ENCODE data around the gene IFIT1. TPM values are rescaled to one million over a fixed set of nuclear protein-coding genes. Genes with fewer than 3 reads are reported as not detected.

IFIT1 gene
- total and polyA plus RNA-seq, 4 donors, result 13.2 to 17.9 (median 15.6) TPM

- Histone ChIP-seq H3K4me1 (ENCODE audit: control insufficient read depth in 1 of 2, insufficient read depth in 2 of 2, low read length in 2 of 2) (peaks cover 0 to 2% of the 10 kb centered on the region in 2 donors), H3K36me3 (ENCODE audit: control insufficient read depth in 1 of 2, insufficient read depth in 2 of 2, low read length in 1 of 2) (no peaks in the 10 kb centered on the region), H3K4me3 (ENCODE audit: low read length in 2 of 2) (no peak overlapping the region), H3K9me3 (ENCODE audit: control insufficient read depth, low read length) (no peaks in the 10 kb centered on the region), H3K27ac (ENCODE audit: low read depth in 1 of 2, low read length in 2 of 2) (no peak overlapping the region), H3K27me3 (ENCODE audit: control insufficient read depth in 1 of 2, insufficient read depth in 2 of 2, low read length in 1 of 2) (no peaks in the 10 kb centered on the region)
- DNase-seq (no peak), ATAC-seq (ENCODE audit: low FRiP score) (no peak)
- intact Hi-C loops (cut with DNase I), result no loop called here
Observed at GRCh38 chr10:89360157-89360556, 32.3 kb upstream of the IFIT1 start.

GRCh38 chr10:89362929-89363328 is 29.5 kb upstream of the IFIT1 start:
- Histone ChIP-seq H3K9me3 (ENCODE audit: control insufficient read depth, low read length) (no peaks in the 10 kb centered on the region), H3K4me3 (ENCODE audit: low read length in 2 of 2) (no peak overlapping the region), H3K36me3 (ENCODE audit: control insufficient read depth in 1 of 2, insufficient read depth in 2 of 2, low read length in 1 of 2) (no peaks in the 10 kb centered on the region), H3K27me3 (ENCODE audit: control insufficient read depth in 1 of 2, insufficient read depth in 2 of 2, low read length in 1 of 2) (no peaks in the 10 kb centered on the region), H3K27ac (ENCODE audit: low read depth in 1 of 2, low read length in 2 of 2) (no peak overlapping the region), H3K4me1 (ENCODE audit: control insufficient read depth in 1 of 2, insufficient read depth in 2 of 2, low read length in 2 of 2) (peaks cover 2 to 3% of the 10 kb centered on the region in 2 donors)
- intact Hi-C loops (cut with DNase I), result no loop called here
- ATAC-seq (ENCODE audit: low FRiP score) (no peak), DNase-seq (no peak)

- no peak for DNase-seq
Observed at GRCh38 chr10:89363729-89364442, 28.5 kb upstream of the IFIT1 start.

GRCh38 chr10:89364531-89364930 is 27.9 kb upstream of the IFIT1 start:
- Histone ChIP-seq H3K9me3 (ENCODE audit: control insufficient read depth, low read length) (no peaks in the 10 kb centered on the region), H3K4me3 (ENCODE audit: low read length in 2 of 2) (no peak overlapping the region), H3K27me3 (ENCODE audit: control insufficient read depth in 1 of 2, insufficient read depth in 2 of 2, low read length in 1 of 2) (no peaks in the 10 kb centered on the region), H3K27ac (ENCODE audit: low read depth in 1 of 2, low read length in 2 of 2) (no peak overlapping the region), H3K36me3 (ENCODE audit: control insufficient read depth in 1 of 2, insufficient read depth in 2 of 2, low read length in 1 of 2) (no peaks in the 10 kb centered on the region), H3K4me1 (ENCODE audit: control insufficient read depth in 1 of 2, insufficient read depth in 2 of 2, low read length in 2 of 2) (peaks cover 2 to 6% of the 10 kb centered on the region in 2 donors)
- intact Hi-C loops (cut with DNase I), result no loop called here
- DNase-seq (no peak), ATAC-seq (ENCODE audit: low FRiP score) (no peak)
- 94 to 95% methylated on average over 1 of the region's 1 CpG for WGBS, 2 donors

More at GRCh38 chr10:89363729-89364442, 28.5 kb upstream of the IFIT1 start:
- ATAC-seq (ENCODE audit: low FRiP score), result no peak
- Histone ChIP-seq H3K27me3 (ENCODE audit: control insufficient read depth in 1 of 2, insufficient read depth in 2 of 2, low read length in 1 of 2) (no peaks in the 10 kb centered on the region), H3K4me3 (ENCODE audit: low read length in 2 of 2) (no peak overlapping the region), H3K4me1 (ENCODE audit: control insufficient read depth in 1 of 2, insufficient read depth in 2 of 2, low read length in 2 of 2) (peaks cover 2 to 6% of the 10 kb centered on the region in 2 donors), H3K9me3 (ENCODE audit: control insufficient read depth, low read length) (no peaks in the 10 kb centered on the region), H3K27ac (ENCODE audit: low read depth in 1 of 2, low read length in 2 of 2) (no peak overlapping the region), H3K36me3 (ENCODE audit: control insufficient read depth in 1 of 2, insufficient read depth in 2 of 2, low read length in 1 of 2) (no peaks in the 10 kb centered on the region)
- intact Hi-C loops (cut with DNase I), result no loop called here
- WGBS, 2 donors, result 50 to 63% methylated on average over 4 to 6 of the region's 6 CpGs

GRCh38 chr10:89367529-89367928 is 24.9 kb upstream of the IFIT1 start:
- ATAC-seq (ENCODE audit: low FRiP score), result peak; percentile 52
- Histone ChIP-seq H3K36me3 (ENCODE audit: control insufficient read depth in 1 of 2, insufficient read depth in 2 of 2, low read length in 1 of 2) (no peaks in the 10 kb centered on the region), H3K4me3 (ENCODE audit: low read length in 2 of 2) (no peak overlapping the region), H3K27ac (ENCODE audit: low read depth in 1 of 2, low read length in 2 of 2) (peak overlapping the region in 1 of 2 donors; percentile 57), H3K9me3 (ENCODE audit: control insufficient read depth, low read length) (no peaks in the 10 kb centered on the region), H3K4me1 (ENCODE audit: control insufficient read depth in 1 of 2, insufficient read depth in 2 of 2, low read length in 2 of 2) (peaks cover 2 to 6% of the 10 kb centered on the region in 2 donors), H3K27me3 (ENCODE audit: control insufficient read depth in 1 of 2, insufficient read depth in 2 of 2, low read length in 1 of 2) (no peaks in the 10 kb centered on the region)
- DNase-seq, result no peak
- 13% methylated on average over 4 of the region's 4 CpGs for WGBS, 2 donors
- intact Hi-C loops (cut with DNase I), result no loop called here

- H3K27ac ChIP-seq (ENCODE audit: low read depth in 1 of 2, low read length in 2 of 2), result peak overlapping the region in 1 of 2 donors; percentile 57
- peaks cover 2 to 6% of the 10 kb centered on the region in 2 donors for H3K4me1 ChIP-seq (ENCODE audit: control insufficient read depth in 1 of 2, insufficient read depth in 2 of 2, low read length in 2 of 2)
- no peak overlapping the region for H3K4me3 ChIP-seq (ENCODE audit: low read length in 2 of 2)
- H3K27me3 ChIP-seq (ENCODE audit: control insufficient read depth in 1 of 2, insufficient read depth in 2 of 2, low read length in 1 of 2), result no peaks in the 10 kb centered on the region
- WGBS, 2 donors, result 50 to 70% methylated on average over 1 of the region's 1 CpG
- no peaks in the 10 kb centered on the region for H3K36me3 ChIP-seq (ENCODE audit: control insufficient read depth in 1 of 2, insufficient read depth in 2 of 2, low read length in 1 of 2)
- DNase-seq, result no peak
- H3K9me3 ChIP-seq (ENCODE audit: control insufficient read depth, low read length), result no peaks in the 10 kb centered on the region
- intact Hi-C loops (cut with DNase I), result no loop called here
- ATAC-seq (ENCODE audit: low FRiP score), result no peak
Observed at GRCh38 chr10:89368129-89368528, 24.3 kb upstream of the IFIT1 start.

- Histone ChIP-seq H3K27ac (ENCODE audit: low read depth in 1 of 2, low read length in 2 of 2) (peak overlapping the region in 1 of 2 donors; percentile 36), H3K4me1 (ENCODE audit: control insufficient read depth in 1 of 2, insufficient read depth in 2 of 2, low read length in 2 of 2) (peaks cover 0 to 6% of the 10 kb centered on the region in 2 donors), H3K4me3 (ENCODE audit: low read length in 2 of 2) (no peak overlapping the region), H3K27me3 (ENCODE audit: control insufficient read depth in 1 of 2, insufficient read depth in 2 of 2, low read length in 1 of 2) (no peaks in the 10 kb centered on the region), H3K36me3 (ENCODE audit: control insufficient read depth in 1 of 2, insufficient read depth in 2 of 2, low read length in 1 of 2) (no peaks in the 10 kb centered on the region), H3K9me3 (ENCODE audit: control insufficient read depth, low read length) (no peaks in the 10 kb centered on the region)
- ATAC-seq (ENCODE audit: low FRiP score) (peak; percentile 33), DNase-seq (no peak)
- 28 to 48% methylated on average over 5 of the region's 5 CpGs for WGBS, 2 donors
- intact Hi-C loops (cut with DNase I), result loop anchor here (5.0 kb wide), 2 partner anchors 42 to 92 kb away; partner anchors contain the start of gene IFIT3 (in 1 of the 2)
Observed at GRCh38 chr10:89369156-89370105, 23.0 kb upstream of the IFIT1 start.

GRCh38 chr10:89371079-89371478 is 21.3 kb upstream of the IFIT1 start:
- peaks cover 7 to 12% of the 10 kb centered on the region in 2 donors for H3K4me1 ChIP-seq (ENCODE audit: control insufficient read depth in 1 of 2, insufficient read depth in 2 of 2, low read length in 2 of 2)
- no peaks in the 10 kb centered on the region for H3K9me3 ChIP-seq (ENCODE audit: control insufficient read depth, low read length)
- intact Hi-C loops (cut with DNase I), result loop anchor here (5.0 kb wide), 2 partner anchors 44 to 94 kb away; partner anchors contain the start of gene IFIT3 (in 1 of the 2)
- no peaks in the 10 kb centered on the region for H3K27me3 ChIP-seq (ENCODE audit: control insufficient read depth in 1 of 2, insufficient read depth in 2 of 2, low read length in 1 of 2)
- no peaks in the 10 kb centered on the region for H3K36me3 ChIP-seq (ENCODE audit: control insufficient read depth in 1 of 2, insufficient read depth in 2 of 2, low read length in 1 of 2)
- DNase-seq (no peak), ATAC-seq (ENCODE audit: low FRiP score) (no peak)
- no peak overlapping the region for H3K4me3 ChIP-seq (ENCODE audit: low read length in 2 of 2)
- no peak overlapping the region for H3K27ac ChIP-seq (ENCODE audit: low read depth in 1 of 2, low read length in 2 of 2)

All from aorta (tissue), 5 donors.